PC-9 (cell line): ENCODE results near the gene ACP3. TPM values are rescaled to one million over a fixed set of nuclear protein-coding genes. Genes with fewer than 3 reads are reported as not detected.
"Not testable (repeated sequence)": the region's sequence is repeated elsewhere in the genome, so short reads cannot be mapped to it uniquely, and the experiment has no call there.

Experiments
- BruUV-seq: library from RNA; stranded (reverse); fragments of 400-500 nt; replicated peaks from 2 replicates; lab custom pipeline; 2021; lab: Mats Ljungman, UMichigan
- CTCF ChIA-PET: fragments of 300-600 bp; sonication (Branson Sonifier 250); formaldehyde crosslinking; loops from one replicate; lab custom pipeline; 2022; ENCODE audit warnings: antibody characterized with exemption; lab: Charles Lee
- POLR2A ChIA-PET: fragments of 300-600 bp; sonication (Branson Sonifier 250); formaldehyde crosslinking; loops from one replicate; lab custom pipeline; 2022; ENCODE audit warnings: antibody characterized with exemption; ENCODE audit not compliant: unreplicated experiment; lab: Charles Lee
- DNase-seq, 2 experiments: peaks; one replicate each; pipeline versions ENCODE4 v3.0.0 to v3.0.0-alpha.2; 2015 to 2022; ENCODE audit warnings: mixed read lengths in 1 of 2
- H2AFZ ChIP-seq: fragments of 200-600 bp; sonication (generic); 2 replicates; pipeline ENCODE4 v1.8.1; 2017; ENCODE audit warnings: antibody characterized with exemption
- H3F3A ChIP-seq: fragments of 200-600 bp; sonication (generic); 2 replicates; pipeline ENCODE4 v1.8.1; 2017; ENCODE audit warnings: antibody characterized with exemption, mild to moderate bottlenecking, low read depth; ENCODE audit not compliant: insufficient read depth
- H3K27ac ChIP-seq: fragments of 200-600 bp; sonication (generic); 2 replicates; pipeline ENCODE4 v1.6.1; 2016; ENCODE audit warnings: mixed run types
- H3K27me3 ChIP-seq: fragments of 200-600 bp; sonication (generic); 2 replicates; pipeline ENCODE4 v1.6.1; 2016; ENCODE audit warnings: low read depth, mixed run types; ENCODE audit not compliant: insufficient read depth
- H3K36me3 ChIP-seq: fragments of 200-600 bp; sonication (generic); 2 replicates; pipeline ENCODE4 v1.6.1; 2016; ENCODE audit warnings: low read depth, mixed run types
- H3K4me1 ChIP-seq: fragments of 200-600 bp; sonication (generic); replicated peaks from 2 replicates; pipeline ENCODE4 v1.6.1; 2016; ENCODE audit warnings: mixed run types; ENCODE audit not compliant: insufficient read depth
- H3K4me2 ChIP-seq: fragments of 200-600 bp; sonication (generic); 2 replicates; pipeline ENCODE4 v1.6.1; 2017; ENCODE audit warnings: mixed run types
- H3K4me3 ChIP-seq: fragments of 200-600 bp; sonication (generic); 2 replicates; pipeline ENCODE4 v1.6.1; 2016; ENCODE audit warnings: mixed run types
- H3K79me2 ChIP-seq: fragments of 200-600 bp; sonication (generic); 2 replicates; pipeline ENCODE4 v1.6.1; 2017; ENCODE audit warnings: low read depth, mixed run types
- H3K9me2 ChIP-seq: fragments of 200-600 bp; sonication (generic); 2 replicates; pipeline ENCODE4 v1.8.1; 2017; ENCODE audit warnings: mild to moderate bottlenecking; ENCODE audit not compliant: insufficient read depth
- H3K9me3 ChIP-seq: fragments of 200-600 bp; sonication (generic); 2 replicates; pipeline ENCODE4 v1.8.1; 2016; ENCODE audit warnings: low read depth; ENCODE audit not compliant: insufficient read depth
- H4K20me1 ChIP-seq: fragments of 200-600 bp; sonication (generic); 2 replicates; pipeline ENCODE4 v1.8.1; 2017; ENCODE audit not compliant: insufficient read depth
- EZH2 ChIP-seq: fragments of 200-600 bp; sonication (generic); IDR thresholded peaks from 2 replicates; pipeline ENCODE4 v1.8.0; 2017; ENCODE audit warnings: antibody characterized with exemption, low read depth
- intact Hi-C: fragments of 100-400 bp; cut with micrococcal nuclease; formaldehyde crosslinking; loops from one replicate; pipeline ENCODE4 v1.10.0; 2022; ENCODE audit not compliant: unreplicated experiment
- total RNA-seq: library from RNA; stranded (reverse); gene quantifications from 2 replicates; pipeline ENCODE4 v1.2.3, GENCODE V29; 2021
- TF ChIP-seq, protein P1 (sequence below): fragments of 200-600 bp; sonication (generic); conservative IDR thresholded peaks from 2 replicates; pipeline ENCODE4 v1.6.1; 2017; ENCODE audit warnings: mixed run types, antibody characterized with exemption, mild to moderate bottlenecking, moderate library complexity

The ACP3 gene
- total RNA-seq, 1 experiment from 2014 or later, result 3.5 TPM

DNA sequence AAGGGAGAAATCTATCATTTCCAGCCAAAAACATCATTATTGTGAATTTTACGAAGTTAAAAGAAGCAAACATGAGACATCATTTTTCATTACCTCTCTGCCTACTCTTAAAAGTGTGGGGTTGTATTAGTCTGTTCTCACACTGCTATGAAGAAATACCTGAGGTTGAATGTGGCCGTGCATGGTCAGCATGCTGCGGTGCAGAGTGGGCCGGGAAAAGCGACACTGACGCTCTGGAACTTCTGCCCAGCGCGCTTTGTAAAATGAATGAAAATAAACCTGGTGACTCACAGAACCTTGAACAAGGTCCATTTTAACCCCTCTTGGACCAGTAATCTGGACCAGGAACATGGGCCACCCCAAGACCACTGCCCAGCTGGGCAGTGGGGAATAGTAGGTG, 69.1 kb downstream of the ACP3 start:
- intact Hi-C loops, result no loop called here
- Histone ChIP-seq H3K9me2 (no peaks in the 10 kb centered on the region), H3K27me3 (no peaks in the 10 kb centered on the region), H2AFZ (no peak overlapping the region), H3K36me3 (no peaks in the 10 kb centered on the region), H3K9me3 (no peaks in the 10 kb centered on the region), H3F3A (no peaks in the 10 kb centered on the region), H4K20me1 (no peaks in the 10 kb centered on the region), H3K27ac (no peak overlapping the region), H3K4me3 (no peak overlapping the region), H3K4me1 (no peaks in the 10 kb centered on the region), H3K79me2 (no peaks in the 10 kb centered on the region), H3K4me2 (no peak overlapping the region)
- DNase-seq, result no peak
- BruUV-seq, result no TSS peak
- TF ChIP-seq, protein P1, sequence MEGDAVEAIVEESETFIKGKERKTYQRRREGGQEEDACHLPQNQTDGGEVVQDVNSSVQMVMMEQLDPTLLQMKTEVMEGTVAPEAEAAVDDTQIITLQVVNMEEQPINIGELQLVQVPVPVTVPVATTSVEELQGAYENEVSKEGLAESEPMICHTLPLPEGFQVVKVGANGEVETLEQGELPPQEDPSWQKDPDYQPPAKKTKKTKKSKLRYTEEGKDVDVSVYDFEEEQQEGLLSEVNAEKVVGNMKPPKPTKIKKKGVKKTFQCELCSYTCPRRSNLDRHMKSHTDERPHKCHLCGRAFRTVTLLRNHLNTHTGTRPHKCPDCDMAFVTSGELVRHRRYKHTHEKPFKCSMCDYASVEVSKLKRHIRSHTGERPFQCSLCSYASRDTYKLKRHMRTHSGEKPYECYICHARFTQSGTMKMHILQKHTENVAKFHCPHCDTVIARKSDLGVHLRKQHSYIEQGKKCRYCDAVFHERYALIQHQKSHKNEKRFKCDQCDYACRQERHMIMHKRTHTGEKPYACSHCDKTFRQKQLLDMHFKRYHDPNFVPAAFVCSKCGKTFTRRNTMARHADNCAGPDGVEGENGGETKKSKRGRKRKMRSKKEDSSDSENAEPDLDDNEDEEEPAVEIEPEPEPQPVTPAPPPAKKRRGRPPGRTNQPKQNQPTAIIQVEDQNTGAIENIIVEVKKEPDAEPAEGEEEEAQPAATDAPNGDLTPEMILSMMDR, result no peak
- TF ChIP-seq EZH2, result no peak
- ChIA-PET POLR2A (no interaction called here), CTCF (no interaction called here)

DNA sequence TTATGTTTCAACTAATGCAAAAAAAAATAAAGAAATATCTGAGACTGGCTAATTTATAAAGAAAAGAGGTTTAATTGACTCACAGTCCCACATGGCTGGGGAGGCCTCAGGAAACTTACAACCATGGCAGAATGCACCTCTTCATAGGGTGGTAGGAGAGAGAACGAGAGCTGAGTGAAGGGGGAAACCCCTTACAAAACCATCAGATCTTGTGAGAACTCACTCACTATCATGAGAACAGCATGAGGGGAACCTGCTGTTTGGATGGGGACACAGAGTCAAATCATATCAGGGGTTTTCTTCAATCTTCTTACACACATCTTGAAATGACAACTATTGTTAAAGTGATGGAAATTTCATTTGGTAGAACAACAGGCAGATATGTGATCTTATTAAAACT, 75.5 kb downstream of the ACP3 start:
- H4K20me1 ChIP-seq, H3K4me2 ChIP-seq, BruUV-seq, H3K9me3 ChIP-seq, H3K27ac ChIP-seq, H3K4me3 ChIP-seq, H3K79me2 ChIP-seq, H3K9me2 ChIP-seq, H3K4me1 ChIP-seq, POLR2A ChIA-PET, H3F3A ChIP-seq, H2AFZ ChIP-seq, intact Hi-C loops, DNase-seq, H3K27me3 ChIP-seq, H3K36me3 ChIP-seq: not testable (repeated sequence)
- CTCF ChIA-PET, result interaction anchor here (0.6 to 0.7 kb wide), 2 partner anchors 40 to 248 kb away, joined by 3 to 5 read pairs; no protein-coding TSS in a partner anchor

DNA sequence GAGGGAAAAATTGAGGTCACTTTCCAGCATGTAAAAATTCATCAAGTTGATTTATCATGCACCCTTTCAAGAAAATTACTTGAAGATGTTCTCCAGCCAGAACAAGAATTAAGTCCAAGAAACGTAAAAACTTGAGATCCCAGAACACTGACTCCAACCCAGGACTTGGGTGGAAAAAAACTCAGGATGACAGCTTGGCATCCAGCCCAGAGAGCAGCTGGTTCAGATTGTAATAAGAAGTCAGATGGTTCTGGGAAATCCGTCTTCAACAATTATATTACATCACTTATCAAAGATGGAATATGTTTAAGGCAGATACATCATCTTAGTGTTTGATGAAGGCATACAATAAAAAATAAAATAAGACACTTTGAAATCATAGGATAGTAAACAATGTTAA, 77.1 kb downstream of the ACP3 start:
- ChIA-PET CTCF (no interaction called here), POLR2A (interaction anchor here (0.5 kb wide), 1 partner anchor 149 kb away, joined by 3 read pairs; no protein-coding TSS in a partner anchor)
- Histone ChIP-seq H3K9me2 (no peaks in the 10 kb centered on the region), H3K4me1 (no peaks in the 10 kb centered on the region), H4K20me1 (no peaks in the 10 kb centered on the region), H2AFZ (no peak overlapping the region), H3K79me2 (no peaks in the 10 kb centered on the region), H3K36me3 (no peaks in the 10 kb centered on the region), H3K27ac (no peak overlapping the region), H3K9me3 (no peaks in the 10 kb centered on the region), H3K4me2 (no peak overlapping the region), H3F3A (no peaks in the 10 kb centered on the region), H3K4me3 (no peak overlapping the region), H3K27me3 (no peaks in the 10 kb centered on the region)
- no peak for DNase-seq
- no peak for TF ChIP-seq EZH2
- TF ChIP-seq, protein P1, result no peak
- intact Hi-C loops, result no loop called here
- BruUV-seq, result no TSS peak

DNA sequence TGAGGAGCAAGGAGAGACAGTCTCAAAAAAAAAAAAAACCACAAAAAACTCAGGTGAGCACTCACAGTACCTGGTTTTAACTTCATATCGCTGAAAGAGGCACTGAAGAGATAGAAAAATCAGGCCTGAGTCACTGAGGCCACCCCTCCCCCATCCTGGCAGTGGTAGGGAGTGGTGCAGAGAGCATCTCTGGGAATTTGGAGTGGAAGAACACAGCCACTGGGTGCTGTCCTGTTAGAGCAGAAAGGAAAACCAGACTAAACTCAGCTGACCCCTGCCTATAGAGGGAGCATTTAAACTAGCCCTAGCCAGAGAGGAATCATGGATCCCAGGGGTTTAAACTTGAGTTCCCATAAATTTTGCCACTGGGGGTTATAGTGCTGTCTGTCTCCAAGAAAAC, 77.9 kb downstream of the ACP3 start:
- H3K27me3 ChIP-seq, result no peaks in the 10 kb centered on the region
- no peaks in the 10 kb centered on the region for H3K9me2 ChIP-seq
- no peaks in the 10 kb centered on the region for H3K79me2 ChIP-seq
- H3K27ac ChIP-seq, result no peak overlapping the region
- no peak overlapping the region for H3K4me2 ChIP-seq
- no peaks in the 10 kb centered on the region for H3K4me1 ChIP-seq
- no peak overlapping the region for H3K4me3 ChIP-seq
- no peak for TF ChIP-seq EZH2
- TF ChIP-seq, protein P1, result no peak
- BruUV-seq, result no TSS peak
- H3K36me3 ChIP-seq, result no peaks in the 10 kb centered on the region
- DNase-seq, result no peak
- H4K20me1 ChIP-seq, result no peaks in the 10 kb centered on the region
- H3F3A ChIP-seq, result no peaks in the 10 kb centered on the region
- intact Hi-C loops, result loop anchor here (5.0 kb wide), 1 partner anchor 603 kb away; no protein-coding TSS in a partner anchor
- CTCF ChIA-PET, result no interaction called here
- no peaks in the 10 kb centered on the region for H3K9me3 ChIP-seq
- POLR2A ChIA-PET, result no interaction called here
- no peak overlapping the region for H2AFZ ChIP-seq
